H1 (cell line): ENCODE results near the gene NLRP10. TPM values are rescaled to one million over a fixed set of nuclear protein-coding genes. Genes with fewer than 3 reads are reported as not detected.

Experiments
- CTCF ChIA-PET: fragments of 300-600 bp; sonication (Branson Sonifier 250); formaldehyde crosslinking; loops from one replicate; lab custom pipeline; 2021; ENCODE audit not compliant: partially characterized antibody; lab: Charles Lee
- POLR2A ChIA-PET: fragments of 300-600 bp; sonication (Branson Sonifier 250); formaldehyde crosslinking; loops from one replicate; lab custom pipeline; 2021; ENCODE audit warnings: inconsistent platforms; ENCODE audit not compliant: partially characterized antibody; lab: Charles Lee
- DNase-seq, 2 experiments: peaks; one replicate each; pipeline versions ENCODE4 v3.0.0 to v3.0.0-alpha.2; 2010 to 2022; ENCODE audit warnings: low spot score in 2 of 2, low read depth in 1 of 2, mixed read lengths in 1 of 2
- FAIRE-seq: peaks from 2 replicates; lab custom pipeline; 2011; peaks lifted over from hg19 to GRCh38; lab: Jason Lieb, UNC
- H2AFZ ChIP-seq: 2 replicates; pipeline ENCODE4 v1.8.1; 2012; ENCODE audit warnings: low read length, inconsistent platforms
- H2AK5ac ChIP-seq: 2 replicates; pipeline ENCODE4 v1.6.1; 2013; ENCODE audit warnings: low read depth, low read length
- H2BK120ac ChIP-seq: replicated peaks from 2 replicates; pipeline ENCODE3; 2013; ENCODE audit warnings: low read depth, low read length, inconsistent platforms
- H2BK12ac ChIP-seq: 2 replicates; pipeline ENCODE4 v1.6.1; 2013; ENCODE audit warnings: low read depth, low read length
- H2BK15ac ChIP-seq: 2 replicates; pipeline ENCODE4 v1.6.1; 2013; ENCODE audit warnings: low read length
- H2BK20ac ChIP-seq: 2 replicates; pipeline ENCODE4 v1.6.1; 2013; ENCODE audit warnings: low read length
- H2BK5ac ChIP-seq: 2 replicates; pipeline ENCODE4 v1.6.1; 2013; ENCODE audit warnings: low read depth, low read length
- H3K14ac ChIP-seq: 2 replicates; pipeline ENCODE4 v1.6.1; 2013; ENCODE audit warnings: inconsistent platforms; ENCODE audit not compliant: insufficient read length
- H3K18ac ChIP-seq: 2 replicates; pipeline ENCODE4 v1.6.1; 2013; ENCODE audit warnings: low read length; ENCODE audit errors: extremely low read depth
- H3K23ac ChIP-seq: 2 replicates; pipeline ENCODE4 v1.6.1; 2013; ENCODE audit warnings: inconsistent platforms; ENCODE audit not compliant: insufficient read length
- H3K23me2 ChIP-seq: 2 replicates; pipeline ENCODE4 v1.6.1; 2013; ENCODE audit warnings: low read depth, low read length
- H3K27ac ChIP-seq: 2 replicates; pipeline ENCODE4 v1.6.1; 2011; ENCODE audit warnings: low read depth, low read length, inconsistent platforms
- H3K27me3 ChIP-seq, 4 experiments: replicated peaks in 1 of 4; 1 replicate in 1 of 4; 2 replicates in 3 of 4; pipeline versions ENCODE4 v1.6.1 to v1.8.1; 2011 to 2013; ENCODE audit warnings: low read length in 3 of 4, mild to moderate bottlenecking in 3 of 4, inconsistent platforms in 2 of 4, mixed read lengths in 2 of 4, moderate library complexity in 1 of 4; ENCODE audit not compliant: control insufficient read depth in 3 of 4, insufficient read depth in 3 of 4; ENCODE audit errors: extremely low read depth in 1 of 4
- H3K36me3 ChIP-seq, 4 experiments: 2 replicates each; pipeline versions ENCODE4 v1.6.1 to v1.8.1; 2011 to 2013; ENCODE audit warnings: mild to moderate bottlenecking in 4 of 4, low read length in 3 of 4, moderate library complexity in 2 of 4, control low read depth in 1 of 4, inconsistent platforms in 1 of 4; ENCODE audit not compliant: insufficient read depth in 4 of 4, control insufficient read depth in 2 of 4
- H3K4ac ChIP-seq: replicated peaks from 2 replicates; pipeline ENCODE3; 2013; ENCODE audit warnings: low read length, low read depth, mixed read lengths, inconsistent platforms; ENCODE audit not compliant: insufficient read length
- H3K4me1 ChIP-seq, 4 experiments: replicated peaks in 1 of 4; 1 replicate in 1 of 4; 2 replicates in 3 of 4; pipeline versions ENCODE4 v1.6.1 to v1.8.1; 2011 to 2013; ENCODE audit warnings: low read length in 3 of 4, inconsistent platforms in 2 of 4, mixed read lengths in 1 of 4; ENCODE audit not compliant: insufficient read depth in 4 of 4, control insufficient read depth in 3 of 4
- H3K4me2 ChIP-seq, 2 experiments: 2 replicates each; pipeline versions ENCODE4 v1.6.1 to v1.8.1; 2011 to 2013; ENCODE audit warnings: low read depth in 2 of 2, low read length in 2 of 2, control low read depth in 1 of 2, inconsistent platforms in 1 of 2, mild to moderate bottlenecking in 1 of 2; ENCODE audit not compliant: insufficient read depth in 1 of 2
- H3K4me3 ChIP-seq, 4 experiments: fragments of 200-600, 300-600 bp in 1 of 4; sonication (generic), shearing (Covaris generic), sonication (Bioruptor Twin) in 1 of 4; 2 replicates each; pipeline versions ENCODE4 v1.5.1 to v1.8.1; 2011 to 2016; ENCODE audit warnings: low read length in 4 of 4, low read depth in 3 of 4, control low read depth in 2 of 4, inconsistent platforms in 2 of 4, mild to moderate bottlenecking in 2 of 4, mixed read lengths in 1 of 4, moderate library complexity in 1 of 4; ENCODE audit not compliant: insufficient read depth in 2 of 4; ENCODE audit errors: extremely low read depth in 1 of 4
- H3K56ac ChIP-seq: replicated peaks from 2 replicates; pipeline ENCODE3; 2013; ENCODE audit warnings: low read depth, mild to moderate bottlenecking, mixed read lengths, low read length, inconsistent platforms; ENCODE audit not compliant: insufficient read length
- H3K79me1 ChIP-seq: 2 replicates; pipeline ENCODE4 v1.6.1; 2013; ENCODE audit warnings: low read depth, low read length, control low read depth
- H3K79me2 ChIP-seq, 2 experiments: 2 replicates each; pipeline versions ENCODE4 v1.6.1 to v1.8.1; 2012 to 2013; ENCODE audit warnings: low read length in 2 of 2, mild to moderate bottlenecking in 2 of 2, inconsistent platforms in 1 of 2; ENCODE audit not compliant: insufficient read depth in 2 of 2, control insufficient read depth in 1 of 2
- H3K9ac ChIP-seq, 4 experiments: replicated peaks in 1 of 4; 1 replicate in 1 of 4; 2 replicates in 3 of 4; pipeline versions ENCODE4 v1.6.1 to v1.8.1; 2011 to 2013; ENCODE audit warnings: low read depth in 3 of 4, low read length in 3 of 4, control low read depth in 2 of 4, mild to moderate bottlenecking in 2 of 4, moderate library complexity in 2 of 4, inconsistent platforms in 1 of 4; ENCODE audit errors: extremely low read depth in 1 of 4
- H3K9me3 ChIP-seq, 2 experiments: 2 replicates each; pipeline versions ENCODE4 v1.6.1 to v1.8.1; 2012 to 2013; ENCODE audit warnings: mild to moderate bottlenecking in 2 of 2, moderate library complexity in 2 of 2, control low read depth in 1 of 2, inconsistent platforms in 1 of 2, low read depth in 1 of 2, low read length in 1 of 2, mixed read lengths in 1 of 2; ENCODE audit not compliant: insufficient read depth in 2 of 2
- H4K20me1 ChIP-seq, 2 experiments: replicated peaks in 1 of 2; 2 replicates each; pipeline versions ENCODE3 to v1.8.1; 2011 to 2013; ENCODE audit warnings: inconsistent platforms in 2 of 2, low read length in 2 of 2, mild to moderate bottlenecking in 1 of 2; ENCODE audit not compliant: insufficient read depth in 2 of 2, control insufficient read depth in 1 of 2
- H4K5ac ChIP-seq: 2 replicates; pipeline ENCODE4 v1.6.1; 2013; ENCODE audit warnings: low read length, low read depth, mixed read lengths, inconsistent platforms; ENCODE audit not compliant: insufficient read length
- H4K8ac ChIP-seq: 2 replicates; pipeline ENCODE4 v1.8.0; 2013; ENCODE audit warnings: mild to moderate bottlenecking, moderate library complexity, low read length, inconsistent platforms; ENCODE audit not compliant: insufficient read depth; ENCODE audit errors: extremely low read depth
- H4K91ac ChIP-seq: replicated peaks from 2 replicates; pipeline ENCODE3; 2013; ENCODE audit warnings: low read length, mixed read lengths, inconsistent platforms; ENCODE audit not compliant: insufficient read length
- WGBS, 2 experiments: shearing (Covaris generic) in 1 of 2; methylation state at CpG; one replicate each; pipeline versions ENCODE4 v1.1.6 to v1.1.7; 2013 to 2015; ENCODE audit warnings: low lambda C conversion rate in 2 of 2, mixed read lengths in 2 of 2, inconsistent platforms in 1 of 2, low coverage in 1 of 2, missing lambda C conversion rate in 1 of 2; ENCODE audit not compliant: insufficient replicate concordance in 2 of 2, insufficient coverage in 1 of 2, insufficient read length in 1 of 2; ENCODE audit errors: extremely low coverage in 1 of 2, missing lambda C conversion rate in 1 of 2; 5-methylcytosine and 5-hydroxymethylcytosine counted together
- polyA plus RNA-seq, 7 experiments: library from polyadenylated mRNA; depleted of rRNA in 3 of 7; stranded (reverse) in 5 of 7; unstranded in 2 of 7; fragments of >200 nt in 5 of 7; fragments of 200-250 nt in 2 of 7; gene quantifications; 1 replicate in 5 of 7; 2 replicates in 1 of 7; 4 replicates in 1 of 7; pipeline versions ENCODE4 v1.2.1 to v1.2.3, GENCODE V29; 2011 to 2013; ENCODE audit warnings: missing spikeins in 2 of 7, mixed read lengths in 2 of 7
- total RNA-seq: library from RNA; stranded (reverse); fragmentation: NEBNext Ultra II Directional; extraction: Animal tissue kit (Norgen Biotek cat#: 25700); gene quantifications from 2 replicates; pipeline ENCODE4 v1.2.1, GENCODE V29; 2021
- TF ChIP-seq, protein P1 (sequence below): IDR thresholded peaks from 2 replicates; pipeline ENCODE4 v1.6.1; 2012; ENCODE audit warnings: low read length, inconsistent platforms

Gene NLRP10
- total and polyA plus RNA-seq, 2 of the 8 experiments (the other 6 are each of a cell fraction or from before 2014, with no cell fraction given): 0.71 TPM; not detected in 1

DNA sequence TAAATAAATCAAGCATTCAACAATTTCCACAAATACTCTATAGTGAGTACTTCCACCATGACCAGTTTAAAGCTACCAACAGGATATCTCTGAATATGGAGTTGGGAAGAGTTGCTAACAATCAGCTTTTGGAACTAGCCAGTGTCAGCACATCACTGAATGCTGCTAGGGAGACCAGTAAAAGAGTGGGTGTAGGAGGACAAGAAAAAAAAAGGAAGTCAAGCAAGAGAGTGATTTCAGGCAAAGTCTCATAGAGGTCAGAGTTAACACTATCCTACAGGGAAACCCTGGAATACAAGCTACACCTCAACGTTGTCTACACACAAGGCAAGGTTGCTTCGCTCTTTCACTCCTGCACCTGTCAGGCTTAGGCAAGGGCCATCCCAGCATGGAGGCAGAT lies 46.1 kb upstream of the NLRP10 start:
- H2BK120ac ChIP-seq: no peak overlapping the region
- no peak overlapping the region for H4K8ac ChIP-seq
- H3K4me1 ChIP-seq: peaks cover 3 to 6% (median 4%) of the 10 kb centered on the region in 4 experiments; a peak in 5 of 7 replicates
- DNase-seq: no peak
- H3K36me3 ChIP-seq: no peaks in the 10 kb centered on the region
- no peaks in the 10 kb centered on the region for H3K9me3 ChIP-seq
- no peaks in the 10 kb centered on the region for H4K20me1 ChIP-seq
- H3K79me1 ChIP-seq: no peaks in the 10 kb centered on the region
- no peaks in the 10 kb centered on the region for H3K23me2 ChIP-seq
- H2BK20ac ChIP-seq: no peak overlapping the region
- no peak overlapping the region for H4K5ac ChIP-seq
- H3K79me2 ChIP-seq: no peaks in the 10 kb centered on the region
- H3K18ac ChIP-seq: no peak overlapping the region
- peaks cover 0 to 9% (median 8%) of the 10 kb centered on the region in 4 experiments; a peak in 3 of 7 replicates for H3K27me3 ChIP-seq
- H3K56ac ChIP-seq: no peak overlapping the region
- no peak overlapping the region for H2BK5ac ChIP-seq
- H3K9ac ChIP-seq: no peak overlapping the region
- CTCF ChIA-PET: interaction anchor here (0.6 to 15.7 kb wide), 9 partner anchors 7 to 119 kb away, joined by 3 to 769 read pairs (median 4); no protein-coding TSS in a partner anchor
- no peak overlapping the region for H2AFZ ChIP-seq
- no peak for FAIRE-seq
- H2BK15ac ChIP-seq: 0 out of 2 replicates have a peak overlapping the region, but pooled peaks have one; percentile 33
- no peak overlapping the region for H3K27ac ChIP-seq
- H3K4ac ChIP-seq: no peak overlapping the region
- H3K23ac ChIP-seq: no peak overlapping the region
- H2BK12ac ChIP-seq: no peak overlapping the region
- H2AK5ac ChIP-seq: no peak overlapping the region
- 95% methylated on average over 2 of the region's 2 CpGs; no CpG with 5 or more reads in 1 of the 2 experiments for WGBS, 2 experiments
- no peak overlapping the region for H3K4me2 ChIP-seq
- H3K14ac ChIP-seq: no peak overlapping the region
- H3K4me3 ChIP-seq: no peak overlapping the region
- no peak overlapping the region for H4K91ac ChIP-seq
- POLR2A ChIA-PET: interaction anchor here (1.9 to 3.0 kb wide), 2 partner anchors 12 to 78 kb away, joined by 8 to 10 read pairs; no protein-coding TSS in a partner anchor
- TF ChIP-seq, protein P1, sequence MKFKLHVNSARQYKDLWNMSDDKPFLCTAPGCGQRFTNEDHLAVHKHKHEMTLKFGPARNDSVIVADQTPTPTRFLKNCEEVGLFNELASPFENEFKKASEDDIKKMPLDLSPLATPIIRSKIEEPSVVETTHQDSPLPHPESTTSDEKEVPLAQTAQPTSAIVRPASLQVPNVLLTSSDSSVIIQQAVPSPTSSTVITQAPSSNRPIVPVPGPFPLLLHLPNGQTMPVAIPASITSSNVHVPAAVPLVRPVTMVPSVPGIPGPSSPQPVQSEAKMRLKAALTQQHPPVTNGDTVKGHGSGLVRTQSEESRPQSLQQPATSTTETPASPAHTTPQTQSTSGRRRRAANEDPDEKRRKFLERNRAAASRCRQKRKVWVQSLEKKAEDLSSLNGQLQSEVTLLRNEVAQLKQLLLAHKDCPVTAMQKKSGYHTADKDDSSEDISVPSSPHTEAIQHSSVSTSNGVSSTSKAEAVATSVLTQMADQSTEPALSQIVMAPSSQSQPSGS: no peak
